Retinal pigment epithelial cell (primary cell): Measurements from ENCODE around the gene ZFAND6.

Experiments
- DNase-seq: peaks from one replicate; pipeline ENCODE4 v3.0.0-alpha.2; 2010; ENCODE audit warnings: low read depth
- H3K4me3 ChIP-seq: 2 replicates; pipeline ENCODE4 v1.5.1; 2011; ENCODE audit warnings: mild to moderate bottlenecking, low read length, control low read depth, moderate library complexity
- TF ChIP-seq, protein P1 (sequence below): conservative IDR thresholded peaks from 2 replicates; pipeline ENCODE4 v1.5.1; 2011; ENCODE audit warnings: low read depth, low read length, control low read depth, inconsistent platforms

Gene ZFAND6

DNA sequence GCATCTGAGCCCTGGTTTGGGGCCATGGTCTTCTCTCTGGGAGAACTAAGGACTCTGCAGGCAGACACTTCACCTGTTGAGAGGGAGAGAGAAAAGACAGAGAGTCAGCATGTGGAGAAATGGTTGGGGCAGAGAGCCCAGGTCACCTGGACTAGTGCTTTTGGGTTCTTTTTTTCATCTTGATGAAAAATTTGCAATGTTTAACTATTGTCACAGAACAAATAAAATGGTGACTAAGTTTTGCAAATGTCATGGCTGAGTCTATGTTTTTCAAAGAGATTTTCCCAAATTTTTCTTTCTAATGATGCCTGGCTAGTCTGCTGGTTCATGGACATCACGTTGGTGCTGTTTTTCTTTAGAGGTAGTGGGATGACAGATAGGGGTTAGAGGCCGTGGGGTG is 111.1 kb downstream of the ZFAND6 start:
- no peak for DNase-seq
- H3K4me3 ChIP-seq = no peak overlapping the region
- TF ChIP-seq, protein P1, sequence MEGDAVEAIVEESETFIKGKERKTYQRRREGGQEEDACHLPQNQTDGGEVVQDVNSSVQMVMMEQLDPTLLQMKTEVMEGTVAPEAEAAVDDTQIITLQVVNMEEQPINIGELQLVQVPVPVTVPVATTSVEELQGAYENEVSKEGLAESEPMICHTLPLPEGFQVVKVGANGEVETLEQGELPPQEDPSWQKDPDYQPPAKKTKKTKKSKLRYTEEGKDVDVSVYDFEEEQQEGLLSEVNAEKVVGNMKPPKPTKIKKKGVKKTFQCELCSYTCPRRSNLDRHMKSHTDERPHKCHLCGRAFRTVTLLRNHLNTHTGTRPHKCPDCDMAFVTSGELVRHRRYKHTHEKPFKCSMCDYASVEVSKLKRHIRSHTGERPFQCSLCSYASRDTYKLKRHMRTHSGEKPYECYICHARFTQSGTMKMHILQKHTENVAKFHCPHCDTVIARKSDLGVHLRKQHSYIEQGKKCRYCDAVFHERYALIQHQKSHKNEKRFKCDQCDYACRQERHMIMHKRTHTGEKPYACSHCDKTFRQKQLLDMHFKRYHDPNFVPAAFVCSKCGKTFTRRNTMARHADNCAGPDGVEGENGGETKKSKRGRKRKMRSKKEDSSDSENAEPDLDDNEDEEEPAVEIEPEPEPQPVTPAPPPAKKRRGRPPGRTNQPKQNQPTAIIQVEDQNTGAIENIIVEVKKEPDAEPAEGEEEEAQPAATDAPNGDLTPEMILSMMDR = no peak

DNA sequence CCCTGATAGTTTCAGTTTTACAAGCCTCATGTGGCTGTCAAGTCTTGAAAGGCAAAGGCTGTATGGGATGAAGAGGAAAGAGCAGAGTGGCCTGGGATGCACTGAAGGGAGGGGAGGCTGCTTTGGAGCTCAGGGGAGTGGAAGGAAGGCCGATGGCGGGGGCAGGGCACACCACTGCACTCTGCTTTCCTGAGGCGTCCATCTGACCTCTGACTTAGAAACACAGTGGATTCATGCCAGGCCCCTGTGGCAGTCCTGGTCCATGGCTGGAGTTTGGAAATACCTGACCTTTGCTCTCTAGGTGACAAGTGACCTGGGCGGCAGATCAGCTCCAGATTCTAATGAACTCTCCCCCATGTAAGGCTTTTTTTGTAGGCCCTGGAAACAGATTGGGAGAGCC is 112.3 kb downstream of the ZFAND6 start:
- no peak overlapping the region for H3K4me3 ChIP-seq
- TF ChIP-seq, protein P1 = no peak
- no peak for DNase-seq

DNA sequence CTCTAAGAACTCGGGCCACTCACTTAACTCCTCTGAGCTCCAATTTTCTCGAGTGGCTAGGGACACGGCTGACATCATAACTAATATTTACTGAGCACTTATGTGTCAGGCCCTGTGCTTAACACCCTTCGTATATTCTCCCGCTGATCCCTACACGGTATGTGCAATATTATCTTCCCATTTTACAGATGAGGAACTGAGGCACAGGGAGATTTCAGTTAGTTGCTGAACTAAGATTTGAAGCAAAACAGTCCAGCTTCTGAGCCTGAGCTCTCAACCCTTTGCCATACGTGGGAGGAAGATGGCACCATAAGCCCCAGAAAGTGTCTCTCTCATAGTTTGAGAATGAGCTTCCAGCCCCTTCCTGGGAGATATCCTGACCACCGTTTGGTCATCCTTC is 112.9 kb downstream of the ZFAND6 start:
- DNase-seq = no peak
- no peak overlapping the region for H3K4me3 ChIP-seq
- TF ChIP-seq, protein P1 = no peak

DNA sequence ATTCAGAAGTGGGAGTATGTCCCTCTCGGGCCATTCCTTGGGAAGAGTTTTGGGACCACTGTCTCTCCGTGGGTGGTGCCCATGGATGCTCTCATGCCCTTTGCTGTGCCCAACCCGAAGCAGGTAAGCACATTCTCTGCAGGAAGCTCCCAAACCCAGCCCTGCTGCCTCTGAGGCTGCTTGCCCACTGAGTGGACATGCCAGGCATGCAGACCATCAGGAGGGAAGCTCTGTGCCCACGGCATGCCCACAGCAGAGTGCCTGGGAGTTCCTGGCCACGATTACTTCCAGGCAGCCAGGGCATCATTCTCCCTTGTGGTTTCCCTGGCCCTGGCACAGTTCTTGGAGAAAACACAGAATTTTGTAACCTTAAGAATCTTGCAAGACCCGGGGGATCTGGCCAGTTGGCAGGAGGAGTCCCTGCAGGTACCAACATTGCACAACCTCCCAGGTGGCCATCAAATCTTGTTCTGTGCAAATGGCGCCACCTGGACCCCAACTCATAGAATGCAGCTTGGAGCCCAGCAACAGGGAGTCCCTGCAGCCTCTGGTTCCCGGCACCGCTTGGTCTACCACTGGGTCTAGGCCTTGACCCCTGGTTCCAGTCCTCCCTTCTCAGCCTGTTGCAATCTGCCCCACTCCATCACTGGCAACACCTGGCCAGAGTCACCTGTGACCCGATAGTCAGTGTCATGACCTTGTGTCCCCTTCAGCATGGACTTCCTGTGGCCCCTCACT is 113.7 kb downstream of the ZFAND6 start:
- no peak for DNase-seq
- TF ChIP-seq, protein P1 = peak; percentile 78
- H3K4me3 ChIP-seq = no peak overlapping the region

DNA sequence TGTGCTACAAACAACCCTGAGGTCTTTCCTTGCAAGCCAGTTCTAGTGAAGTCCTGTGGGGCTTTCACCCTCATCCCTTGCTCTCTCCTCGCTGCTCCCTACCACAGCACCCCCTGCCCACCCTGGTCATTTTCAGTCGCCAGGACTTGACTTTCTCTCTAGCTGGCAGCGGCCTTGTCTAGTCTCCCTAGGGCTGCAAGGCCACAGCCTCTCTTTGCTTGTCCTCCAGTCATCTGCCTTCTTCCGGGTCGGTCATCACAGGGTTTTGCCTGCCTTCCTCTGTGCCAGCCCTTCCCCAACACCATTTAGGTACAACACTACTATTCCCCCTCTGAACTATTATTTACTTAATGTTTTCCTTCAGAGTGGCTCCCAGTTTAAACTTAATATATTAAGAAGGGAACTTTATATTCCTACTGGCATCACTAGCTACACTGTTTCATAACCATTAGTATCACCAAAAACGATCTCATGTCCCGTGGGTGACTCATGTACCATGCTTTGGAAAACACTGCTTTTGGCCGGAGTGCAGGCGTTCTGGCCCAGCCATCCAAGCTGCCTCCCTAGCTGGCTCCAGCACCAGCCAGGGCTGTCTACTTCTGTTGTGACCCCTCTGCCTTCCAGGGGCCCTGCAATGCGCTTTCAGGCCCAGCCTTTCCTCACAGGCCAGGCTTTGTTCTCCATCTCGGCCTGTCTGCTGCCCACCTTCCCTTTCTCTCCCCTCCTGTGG is 114.7 kb downstream of the ZFAND6 start:
- TF ChIP-seq, protein P1 = no peak

DNA sequence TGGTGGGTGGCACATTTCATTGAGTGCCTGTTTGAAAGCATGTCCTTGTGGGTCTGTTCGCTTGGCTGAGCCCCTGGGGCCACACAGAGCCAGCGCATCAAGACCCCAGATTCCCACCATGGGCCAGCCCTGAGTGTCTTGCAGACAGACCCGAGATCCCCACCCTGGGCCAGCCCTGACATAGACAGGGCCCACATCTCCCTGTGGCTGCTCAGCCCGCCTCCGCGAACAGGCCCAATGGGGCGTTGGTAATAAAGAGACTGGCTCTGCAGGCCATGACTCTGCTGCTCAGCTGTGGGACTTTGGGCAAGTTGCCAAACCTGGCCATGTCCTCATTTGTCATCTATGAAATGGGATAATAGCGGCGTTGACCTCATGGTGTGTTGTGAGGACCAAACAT is 116.0 kb downstream of the ZFAND6 start:
- no peak overlapping the region for H3K4me3 ChIP-seq
- no peak for DNase-seq
- TF ChIP-seq, protein P1 = no peak

More for the DNA sequence above, 114.7 kb downstream of the ZFAND6 start:
- no peak overlapping the region for H3K4me3 ChIP-seq
- peak; percentile 43 for DNase-seq

DNA sequence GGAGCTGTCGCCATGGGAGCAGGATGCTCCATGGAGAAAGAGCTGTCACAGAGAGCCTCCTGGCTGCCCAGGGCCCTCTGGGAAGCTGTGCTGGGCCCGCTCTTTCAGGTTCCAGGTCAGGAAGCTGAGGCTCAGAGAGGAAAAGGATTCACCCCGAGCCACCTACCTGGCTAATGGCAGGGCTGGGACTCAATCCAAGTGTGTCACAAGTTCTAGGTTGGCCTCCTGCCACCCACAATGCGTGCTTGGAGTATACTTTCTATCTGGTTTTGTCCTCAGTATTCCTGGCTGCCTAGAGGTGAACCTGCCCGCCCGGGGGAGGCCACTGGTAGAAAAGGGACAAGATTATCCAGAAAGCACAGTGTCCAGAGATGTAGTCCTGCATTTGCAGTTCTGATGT is 117.0 kb downstream of the ZFAND6 start:
- TF ChIP-seq, protein P1 = no peak
- no peak for DNase-seq
- H3K4me3 ChIP-seq = no peak overlapping the region
